ENCODE data around the gene COPZ2.
"Not testable (repeated sequence)": the region's sequence is repeated elsewhere in the genome, so short reads cannot be mapped to it uniquely, and the experiment has no call there.

The COPZ2 gene

DNA sequence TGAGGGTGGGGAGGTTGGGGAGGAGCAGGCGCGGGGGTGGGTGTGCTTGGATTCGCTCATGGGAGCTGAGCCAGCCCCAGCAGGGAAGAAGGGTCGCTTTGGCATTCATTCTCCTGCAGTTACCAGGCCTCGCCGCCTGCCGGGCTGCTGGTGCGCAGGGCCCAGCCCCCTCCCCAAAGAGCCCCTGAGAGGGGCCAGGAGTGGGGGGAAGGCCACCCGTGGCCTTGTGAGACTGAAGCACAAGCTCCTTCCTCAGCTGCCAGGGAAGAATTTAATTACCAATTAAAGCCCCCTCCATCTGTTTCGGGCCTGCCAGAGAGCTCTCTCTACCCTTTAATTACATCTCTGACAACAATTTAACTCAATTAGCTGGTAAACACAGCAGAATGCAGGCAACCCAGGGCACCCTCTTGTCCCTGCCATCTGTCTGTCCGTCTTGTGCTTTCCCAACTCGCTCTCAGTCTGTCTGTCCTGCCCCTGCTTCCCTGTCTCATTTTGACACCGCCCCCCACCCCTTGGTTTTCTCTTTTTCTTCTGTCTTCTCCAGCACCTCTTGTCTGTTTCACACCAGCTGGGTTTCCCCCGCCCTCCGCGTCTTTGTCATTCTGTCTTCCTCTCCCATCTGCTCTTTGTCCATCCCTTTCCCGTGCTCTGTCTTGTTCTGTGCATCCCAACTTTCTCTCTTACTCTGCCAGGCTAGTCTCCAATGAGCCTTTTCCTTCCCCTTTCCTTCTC is 34.0 kb downstream of the COPZ2 start:
- DNase-seq = peak; percentile 93

DNA sequence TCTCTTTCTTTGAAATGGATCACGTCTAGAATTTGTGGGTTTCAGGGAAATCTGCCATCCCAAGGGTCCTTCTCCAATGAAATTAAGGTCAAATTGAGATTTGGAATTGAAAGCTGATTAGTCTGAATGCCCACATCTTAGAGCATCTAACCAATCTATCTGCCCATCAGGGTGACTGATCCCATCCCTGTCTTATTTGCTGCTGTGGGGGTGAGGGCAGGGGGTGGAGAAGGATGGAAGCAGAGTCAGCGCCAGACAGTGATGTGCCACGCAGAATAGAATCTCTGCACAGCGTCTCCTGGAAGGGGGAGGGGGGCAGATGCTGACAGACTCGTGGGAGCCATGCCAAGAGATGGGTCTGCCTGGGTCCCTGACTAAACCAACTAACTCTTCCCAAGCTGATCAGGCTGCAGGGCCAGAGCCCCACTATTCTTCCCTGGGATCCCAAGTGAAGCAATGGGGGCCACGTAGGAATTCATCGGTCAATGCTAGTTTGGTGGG is 34.6 kb downstream of the COPZ2 start:
- DNase-seq = no peak

DNA sequence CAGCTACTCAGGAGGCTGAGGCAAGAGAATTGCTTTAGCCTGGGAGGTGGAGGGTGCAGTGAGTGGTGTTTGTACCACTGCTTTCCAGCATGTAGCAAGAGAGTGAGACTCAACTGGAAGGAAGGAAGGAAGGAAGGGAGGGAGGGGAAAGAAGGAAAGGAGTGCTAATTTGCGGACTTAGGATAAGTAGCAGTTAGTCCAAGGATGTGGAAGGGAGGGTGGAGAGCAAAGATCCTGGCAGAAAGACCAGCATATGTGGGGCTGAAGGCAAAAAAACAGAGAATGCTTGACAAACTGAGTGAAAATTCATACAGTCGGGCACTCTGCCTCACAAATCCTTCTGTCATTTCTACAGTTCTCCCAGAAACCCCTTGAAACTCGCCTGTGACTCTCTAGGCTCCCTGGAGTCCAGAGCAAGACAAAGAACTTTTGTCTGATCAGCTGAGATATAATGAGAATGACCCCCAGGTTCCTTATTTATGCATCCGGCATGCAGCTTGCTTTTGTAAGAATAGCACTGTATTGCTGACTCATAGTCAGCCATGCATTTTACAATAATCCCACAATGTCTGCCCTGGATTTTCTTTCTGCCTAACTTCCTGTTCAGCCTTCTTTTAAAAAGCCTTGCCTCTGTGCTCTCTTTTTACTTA is 35.2 kb downstream of the COPZ2 start:
- peak; percentile 90 for DNase-seq

DNA sequence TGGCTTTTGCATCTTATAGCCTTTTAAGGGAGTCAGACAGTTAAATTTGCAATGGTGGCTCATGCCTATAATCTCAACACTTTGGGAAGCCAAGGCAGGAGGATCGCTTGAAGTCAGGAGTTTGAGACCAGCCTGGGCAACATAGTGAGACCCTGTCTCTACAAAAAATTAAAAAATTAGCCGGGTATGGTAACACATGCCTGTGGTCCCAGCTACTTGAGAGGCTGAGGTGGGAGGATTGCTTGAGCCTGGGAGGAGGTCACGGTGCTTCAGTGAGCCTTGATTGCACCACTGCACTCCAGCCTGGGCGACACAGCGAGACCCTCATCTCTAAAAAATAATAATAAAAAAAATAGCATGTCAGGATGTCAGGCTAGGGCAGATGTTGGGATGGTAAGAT is 35.9 kb downstream of the COPZ2 start:
- not testable (repeated sequence) for DNase-seq

DNA sequence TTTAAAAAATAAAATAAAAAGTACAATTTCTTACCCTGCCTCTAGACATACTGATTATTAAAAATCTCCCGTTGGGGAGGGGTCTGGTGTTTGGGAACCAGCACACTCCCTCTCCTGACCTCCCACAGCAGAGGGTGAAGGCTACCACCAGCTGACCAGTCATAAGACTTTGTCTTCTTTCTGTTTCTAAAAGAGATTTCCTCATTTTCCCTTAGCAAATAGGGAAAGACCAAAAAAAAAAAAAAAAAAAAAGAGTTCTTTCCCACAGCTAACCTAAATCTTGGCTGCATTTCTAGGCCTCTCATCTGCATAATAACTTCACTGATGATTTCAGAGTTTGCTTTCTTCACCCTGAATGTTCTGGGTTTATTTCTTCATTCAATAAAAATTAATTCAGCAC is 36.4 kb downstream of the COPZ2 start:
- DNase-seq = no peak

DNA sequence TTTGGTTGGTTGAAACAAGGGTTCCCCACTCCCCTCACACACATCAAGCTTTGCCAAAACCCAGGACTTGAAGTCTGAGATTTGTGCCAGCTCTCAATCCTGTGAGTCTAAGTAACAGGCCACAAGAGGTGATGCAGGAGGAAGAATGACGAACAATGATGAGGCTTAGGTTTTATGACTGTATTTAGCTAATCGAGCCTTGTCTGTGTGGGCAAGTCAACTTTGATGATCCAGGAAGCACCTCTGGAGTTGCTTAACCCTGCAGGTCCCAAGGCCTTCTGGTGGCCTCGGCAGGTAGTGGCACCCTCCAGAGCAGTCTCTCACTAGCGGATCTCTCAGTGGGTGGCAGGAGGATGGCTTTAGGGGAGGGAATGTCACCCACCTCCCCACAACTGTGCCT is 38.0 kb downstream of the COPZ2 start:
- no peak for DNase-seq

DNA sequence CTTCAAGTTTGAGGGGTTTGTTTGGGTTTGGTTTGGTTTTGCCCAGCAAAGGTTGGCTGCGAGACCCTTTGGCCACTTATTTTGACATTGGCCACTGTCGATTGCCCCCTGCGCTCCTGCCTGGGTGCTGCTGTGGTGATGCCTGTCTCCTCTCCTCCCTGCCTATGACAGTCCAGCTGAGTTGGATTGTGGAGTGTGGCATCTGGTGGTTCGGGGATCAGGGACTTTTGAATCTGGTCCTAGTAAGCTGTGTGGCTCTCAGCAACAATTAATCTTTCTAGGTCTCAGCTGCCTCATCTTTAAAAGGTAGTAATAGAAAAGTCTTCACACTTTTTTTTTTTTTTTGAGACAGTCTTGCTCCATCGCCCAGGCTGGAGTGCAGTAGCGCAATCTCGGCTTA is 39.6 kb downstream of the COPZ2 start:
- no peak for DNase-seq

DNA sequence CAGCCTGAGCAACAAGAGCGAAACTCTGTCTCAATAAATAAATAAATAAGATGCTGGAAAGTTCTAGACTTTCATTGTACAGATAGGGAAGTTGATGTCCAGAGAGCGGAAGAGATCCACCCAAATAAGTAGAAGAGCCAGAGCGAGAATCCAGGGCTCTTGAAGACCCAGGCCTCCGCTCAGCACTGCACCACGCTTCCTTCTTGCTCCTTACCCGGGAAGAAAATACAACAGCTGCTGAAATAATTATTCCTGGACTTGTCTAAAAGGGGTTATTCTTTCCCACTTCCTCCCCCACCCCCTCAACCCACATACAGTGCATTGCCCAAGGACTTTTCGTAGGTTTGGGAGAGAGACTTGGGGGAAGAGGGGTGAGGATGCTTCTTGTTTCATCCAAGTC is 40.0 kb downstream of the COPZ2 start:
- DNase-seq = no peak

DNA sequence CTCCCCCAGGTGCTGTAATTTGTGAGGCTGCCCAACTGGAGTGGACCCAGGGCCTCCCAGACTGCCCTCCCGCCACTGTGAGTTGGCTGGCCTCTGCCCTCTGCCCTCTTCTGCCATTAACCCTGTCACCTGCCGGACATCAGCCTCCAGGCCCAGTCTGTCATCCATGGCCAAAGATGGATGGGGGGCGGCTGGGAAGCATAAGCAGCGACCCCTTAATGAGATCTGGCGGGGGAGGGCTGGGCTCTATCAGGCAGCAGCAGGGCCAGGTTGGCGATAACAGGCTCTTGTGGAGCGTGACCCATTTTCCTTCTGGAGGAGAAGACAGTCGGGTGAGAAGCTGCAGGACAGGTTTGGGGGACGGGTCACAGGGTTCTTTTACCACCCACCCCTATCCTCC is 41.4 kb downstream of the COPZ2 start:
- peak; percentile 60 for DNase-seq

DNA sequence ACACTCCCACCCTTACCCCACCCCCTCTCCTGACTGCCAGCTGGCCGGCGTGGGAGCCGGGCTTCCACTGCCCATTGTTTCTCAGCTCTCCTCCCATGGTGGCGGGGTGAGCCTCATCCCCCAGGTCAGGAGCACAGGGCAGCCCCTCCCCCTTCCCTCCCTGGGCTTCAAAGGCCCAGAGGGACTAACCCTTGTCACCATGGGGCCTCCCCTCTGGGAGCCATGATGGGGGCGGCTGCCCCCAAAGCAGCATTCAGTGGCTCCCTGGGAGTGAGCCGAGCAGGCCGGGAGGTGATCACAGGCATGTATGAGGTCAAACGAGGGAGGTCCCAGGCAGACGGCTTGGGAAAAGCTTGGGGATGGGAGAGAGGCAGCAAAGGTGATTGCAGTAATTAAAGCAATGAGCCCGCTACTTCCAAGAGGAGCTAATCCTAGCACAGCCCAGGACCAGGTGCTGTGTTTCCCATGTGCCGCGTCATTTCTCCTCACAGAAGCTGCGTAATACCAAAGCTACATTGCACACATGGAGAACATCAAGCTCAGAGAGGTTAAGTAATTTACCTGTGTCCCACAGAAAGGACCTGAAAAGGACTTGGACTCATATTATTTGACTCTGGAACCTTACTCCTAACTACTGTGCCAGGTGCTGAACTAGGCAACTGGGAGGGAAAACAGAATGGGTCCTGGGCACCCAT is 42.2 kb downstream of the COPZ2 start:
- DNase-seq = peak; percentile 82

DNA sequence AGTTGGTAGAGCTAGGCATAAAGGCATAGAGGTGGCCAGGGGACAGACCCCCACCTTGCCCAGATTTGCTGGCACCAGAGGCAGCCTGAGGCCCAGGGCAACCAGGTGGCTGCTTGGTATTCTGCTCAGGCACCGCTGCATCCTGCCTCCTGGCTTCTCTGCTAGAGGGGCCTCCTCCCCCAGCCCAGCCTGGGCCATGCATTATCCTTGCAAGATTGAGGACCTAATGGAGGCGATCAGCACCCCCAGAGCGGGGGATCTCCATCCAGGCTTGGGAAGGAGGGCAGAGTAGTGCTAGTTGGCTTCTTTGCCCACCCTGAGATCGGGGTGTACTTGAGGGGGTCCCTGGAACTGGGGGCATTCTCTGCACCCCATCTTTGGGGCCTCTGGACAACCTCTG is 42.9 kb downstream of the COPZ2 start:
- DNase-seq = peak; percentile 51

DNA sequence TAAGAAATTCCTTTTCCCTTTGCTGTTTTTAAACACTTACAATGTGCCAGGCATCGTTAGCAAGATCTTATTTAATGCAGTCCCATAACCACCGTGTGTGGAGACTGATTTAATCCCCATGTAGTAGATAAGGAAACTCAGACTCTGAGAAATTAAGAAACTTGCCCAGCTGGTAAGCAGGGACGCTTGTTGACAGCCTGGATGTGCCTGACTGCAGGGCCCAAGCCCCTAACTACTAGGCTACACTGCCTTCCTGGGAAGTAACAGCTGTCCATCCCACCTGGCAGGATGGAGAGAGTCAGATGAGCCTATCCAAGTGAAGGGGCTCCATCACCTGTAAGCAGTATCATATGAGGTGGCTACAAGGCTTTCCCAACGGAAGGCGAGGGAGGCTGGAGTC is 43.6 kb downstream of the COPZ2 start:
- no peak for DNase-seq

DNA sequence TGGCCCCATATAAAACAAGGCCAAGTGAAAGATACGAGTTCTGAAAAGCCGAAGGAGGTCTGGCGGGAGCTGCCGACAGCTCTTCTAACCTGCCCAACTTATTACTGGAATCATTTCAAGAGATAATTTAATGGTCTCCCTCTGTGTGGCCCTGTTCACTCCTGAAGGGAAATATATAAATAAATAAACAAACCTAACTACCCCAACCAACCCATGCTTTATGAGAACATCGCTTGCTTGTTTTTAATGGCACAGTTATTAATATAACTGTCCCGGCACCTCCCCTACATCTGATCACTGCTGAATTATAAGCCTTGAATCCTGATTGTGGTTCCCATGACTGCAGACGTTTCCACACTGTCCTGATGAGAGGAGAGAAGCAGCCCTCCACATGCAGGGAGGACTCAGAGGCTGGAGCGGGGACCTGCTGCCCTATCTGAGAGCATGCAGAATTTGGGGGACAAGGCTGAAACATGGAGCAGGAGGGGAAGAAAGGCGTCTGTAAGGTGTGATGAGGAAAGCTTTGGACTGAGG is 44.5 kb downstream of the COPZ2 start:
- DNase-seq = peak; percentile 39

DNA sequence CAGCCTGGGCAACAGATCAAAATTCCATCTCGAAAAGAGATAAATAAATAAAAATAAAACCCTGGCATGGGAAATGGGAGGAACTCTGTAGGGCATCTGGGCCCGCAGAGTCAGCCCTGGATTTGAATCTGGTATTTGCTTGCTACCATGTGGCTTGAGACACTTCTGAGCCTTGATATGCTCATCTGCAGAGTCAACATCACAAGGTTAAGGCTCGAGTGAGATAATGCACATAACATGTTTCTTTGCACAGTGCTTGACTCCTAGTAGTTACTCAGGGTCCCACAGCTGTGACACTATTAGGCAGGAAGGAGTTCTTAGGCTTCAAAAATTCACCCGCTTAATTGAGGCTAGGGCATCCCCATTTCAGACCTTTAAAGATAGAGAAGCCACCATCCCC is 45.4 kb downstream of the COPZ2 start:
- DNase-seq = peak; percentile 26

DNA sequence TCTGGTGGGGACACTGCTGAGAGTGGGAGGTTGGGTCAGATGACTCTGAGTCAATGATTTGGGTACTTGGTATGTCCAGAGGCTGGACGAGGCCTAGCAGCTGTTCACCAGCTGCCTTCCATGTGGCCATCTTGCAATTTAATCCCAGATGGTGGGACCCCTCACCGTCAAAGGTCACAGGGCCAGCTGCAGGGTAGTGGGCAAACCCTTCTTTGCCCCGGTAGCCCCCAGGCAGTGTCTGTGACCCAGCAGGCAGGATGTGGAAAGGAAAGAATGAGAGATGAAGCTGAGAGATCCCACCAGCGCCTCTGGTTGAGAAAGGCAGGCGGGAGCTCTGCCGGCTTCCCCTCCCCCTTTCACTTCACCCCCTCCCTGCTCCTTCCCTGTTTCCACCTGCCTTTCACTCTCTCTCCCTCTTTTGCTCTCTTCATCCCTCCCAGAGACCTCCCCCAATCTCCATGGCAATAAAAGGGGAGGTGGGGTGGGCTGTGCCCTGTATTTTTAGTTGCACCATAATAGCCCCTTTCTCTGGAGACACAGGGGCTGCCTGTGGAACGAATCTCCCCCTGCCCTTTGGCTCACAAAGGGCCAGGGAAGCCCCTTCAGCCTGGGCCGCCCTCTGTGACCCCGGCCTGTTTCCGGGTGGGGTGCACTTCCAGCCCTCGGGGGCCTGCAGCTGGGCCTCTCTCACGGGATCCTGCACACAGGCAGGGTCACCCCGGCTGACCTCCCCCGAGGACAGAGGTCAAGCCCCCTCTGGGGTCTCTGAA is 46.5 kb downstream of the COPZ2 start:
- peak; percentile 84 for DNase-seq

DNA sequence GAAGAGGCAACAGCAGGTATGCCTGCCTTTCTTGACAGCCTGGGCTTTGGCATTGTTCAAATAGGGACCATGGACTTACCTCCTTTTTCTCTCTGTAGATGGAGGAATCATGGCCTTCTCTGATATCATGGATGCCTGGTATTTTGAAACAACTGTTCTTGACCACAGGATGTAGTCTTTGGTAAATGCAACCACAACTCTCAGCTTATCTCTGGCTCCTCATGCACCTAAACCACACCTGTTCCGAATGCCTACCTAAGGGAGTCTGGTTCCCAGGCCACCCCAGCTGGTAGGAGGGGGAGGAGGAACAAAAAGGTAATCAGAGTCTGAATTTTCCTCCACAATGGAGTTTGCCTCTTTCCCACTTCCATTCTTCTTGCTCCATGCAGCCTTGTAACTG is 47.9 kb downstream of the COPZ2 start:
- DNase-seq = no peak

DNA sequence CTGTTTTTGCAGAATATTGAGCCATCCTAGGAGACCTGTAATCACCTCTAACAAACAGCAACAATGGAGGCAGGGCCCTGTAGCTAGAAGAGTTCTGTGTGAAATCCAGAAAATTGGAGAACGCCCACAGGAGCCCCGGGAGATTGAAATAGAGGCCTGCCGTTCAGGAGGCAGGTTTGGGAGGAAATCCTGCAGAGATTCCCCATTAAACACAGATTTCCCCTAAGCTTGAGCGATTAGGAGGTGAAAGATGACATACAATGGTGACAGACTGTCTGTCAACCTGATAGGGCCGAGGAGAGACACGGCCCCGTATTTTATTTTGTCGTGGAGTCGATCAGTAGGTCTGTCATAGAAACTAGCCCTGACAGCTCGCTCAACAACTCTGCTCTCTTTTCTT is 48.4 kb downstream of the COPZ2 start:
- DNase-seq = no peak

DNA sequence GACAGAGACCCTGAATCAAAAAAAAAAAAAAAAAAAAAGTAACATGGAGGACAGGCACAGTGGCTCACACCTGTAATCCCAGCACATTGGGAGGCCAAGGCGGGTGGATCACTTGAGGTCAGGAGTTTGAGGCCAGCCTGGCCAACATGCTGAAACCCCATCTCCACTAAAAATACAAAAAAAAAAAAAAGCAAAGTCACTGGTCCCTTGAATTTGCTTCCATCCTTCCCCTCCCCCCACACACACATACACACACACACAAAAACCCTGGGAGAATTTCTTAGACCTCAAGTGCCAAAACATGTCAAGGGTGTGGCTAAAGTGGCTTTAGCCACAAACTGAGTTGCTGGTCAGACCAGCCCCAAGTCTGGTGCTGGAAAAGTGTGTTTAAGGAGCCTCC is 49.2 kb downstream of the COPZ2 start:
- not testable (repeated sequence) for DNase-seq

DNA sequence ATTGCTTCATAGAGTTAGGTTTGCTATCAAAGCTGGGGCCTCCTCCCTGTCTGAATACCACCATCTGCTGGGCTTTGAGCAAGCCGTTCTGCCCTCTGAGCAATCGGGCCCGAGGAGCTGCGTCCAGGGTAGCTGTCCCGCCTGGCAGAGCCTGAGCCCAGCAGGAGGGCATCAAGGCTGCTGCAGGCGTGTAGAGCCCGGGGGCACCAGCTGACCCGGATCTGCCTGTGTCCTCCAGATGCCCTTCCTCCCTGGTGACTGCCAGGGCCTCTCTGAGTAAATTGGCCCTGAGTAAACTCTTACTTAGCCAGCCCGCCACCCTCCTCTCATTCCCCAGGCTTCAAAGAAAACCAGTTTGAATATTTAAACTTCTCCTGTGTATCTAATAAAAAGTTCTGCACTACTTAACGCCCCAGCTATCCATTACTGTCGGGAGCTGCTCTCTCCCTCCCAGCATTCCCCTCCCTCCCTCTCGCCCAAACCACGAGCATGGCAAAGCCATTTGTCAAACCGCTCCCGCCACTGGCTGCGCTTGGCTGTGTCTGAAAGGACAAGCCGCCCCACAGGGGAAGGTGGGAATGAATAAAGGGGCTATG is 50.3 kb downstream of the COPZ2 start:
- DNase-seq = peak; percentile 83

DNA sequence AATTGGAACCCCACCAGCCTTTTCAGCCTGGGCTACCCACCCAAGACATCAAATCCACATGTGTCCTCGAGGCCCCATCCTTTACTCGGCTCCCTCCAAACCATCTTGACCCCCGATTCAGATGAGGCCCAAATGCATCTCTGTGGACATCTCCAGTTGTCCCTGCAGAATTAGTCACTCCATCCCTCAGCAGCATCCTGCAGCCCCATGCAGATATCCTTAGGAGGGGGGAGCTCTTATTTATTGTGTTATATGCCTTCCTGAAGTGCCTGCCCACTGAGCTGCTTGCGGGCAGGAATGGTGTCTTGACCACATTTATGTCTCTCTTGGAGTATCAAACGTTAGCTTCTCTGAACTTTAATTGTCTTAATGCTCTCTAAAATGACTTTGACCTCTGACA is 51.1 kb downstream of the COPZ2 start:
- no peak for DNase-seq

DNA sequence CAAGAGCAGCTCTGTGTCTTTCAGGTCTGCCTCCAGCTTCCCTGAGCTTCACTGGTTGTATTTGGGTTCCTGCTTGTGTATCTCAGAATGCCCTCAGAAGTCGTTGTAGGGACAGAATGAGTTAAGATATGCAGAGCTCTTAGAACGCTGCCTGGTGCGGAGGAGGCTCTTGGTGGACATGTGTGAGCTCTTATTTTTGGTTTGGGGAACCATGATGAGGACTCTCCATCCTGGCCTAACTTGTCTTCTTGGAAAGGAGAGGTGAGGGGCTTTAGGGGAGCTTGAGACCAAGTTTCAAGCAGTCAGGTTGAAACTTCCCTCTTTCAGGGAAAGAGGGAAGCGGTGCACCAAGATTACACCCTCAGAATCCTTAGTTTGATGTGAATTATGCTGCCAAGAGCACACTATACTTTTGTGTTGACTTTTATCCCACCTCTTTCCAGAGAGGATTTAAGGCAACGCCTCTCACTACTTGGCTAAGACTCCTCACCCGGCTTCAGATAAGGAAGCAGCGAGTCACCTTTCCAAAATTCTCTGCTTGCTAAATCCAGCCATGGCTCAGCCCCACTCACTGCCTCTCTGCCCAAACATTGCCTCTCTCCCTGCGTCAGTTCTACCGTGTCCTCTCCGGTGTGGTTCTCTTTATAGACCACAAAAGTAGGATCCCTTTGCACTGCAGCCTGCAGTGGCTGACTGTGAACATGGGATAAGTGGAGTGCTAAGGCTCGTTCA is 53.9 kb downstream of the COPZ2 start:
- DNase-seq = no peak
